Hematopoietic multipotent progenitor cell treated with erythropoietin and hydrocortisone succinate and interleukin-3 and kit ligand, for 4 days (in vitro differentiated cells): ENCODE data around the gene ADAMTS2.

Experiments used
- DNase-seq: peaks from one replicate; pipeline ENCODE4 v3.0.0-alpha.2; 2015

ADAMTS2 gene

GRCh38 chr5:179135006-179135405 lies 210.3 kb downstream of the ADAMTS2 start:
- no peak for DNase-seq

DNA sequence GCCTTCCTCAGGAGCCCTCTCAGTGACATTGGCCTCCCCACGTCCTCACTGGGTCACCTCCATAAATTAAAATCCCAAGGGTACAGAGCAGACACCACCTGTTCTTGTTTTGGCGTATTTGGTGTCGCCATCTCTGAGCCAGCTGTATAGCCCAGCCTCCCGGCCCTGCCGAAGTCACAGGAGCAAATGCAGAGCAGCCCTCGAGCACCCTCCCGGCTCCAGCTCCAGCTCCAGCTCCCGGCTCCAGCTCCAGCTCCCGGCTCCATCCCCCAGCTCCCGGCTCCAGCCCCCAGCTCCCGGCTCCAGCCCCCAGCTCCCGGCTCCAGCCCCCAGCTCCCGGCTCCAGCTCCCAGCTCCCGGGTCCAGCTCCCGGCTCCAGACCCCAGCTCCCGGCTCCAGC lies 210.8 kb downstream of the ADAMTS2 start:
- DNase-seq, result no peak

DNA sequence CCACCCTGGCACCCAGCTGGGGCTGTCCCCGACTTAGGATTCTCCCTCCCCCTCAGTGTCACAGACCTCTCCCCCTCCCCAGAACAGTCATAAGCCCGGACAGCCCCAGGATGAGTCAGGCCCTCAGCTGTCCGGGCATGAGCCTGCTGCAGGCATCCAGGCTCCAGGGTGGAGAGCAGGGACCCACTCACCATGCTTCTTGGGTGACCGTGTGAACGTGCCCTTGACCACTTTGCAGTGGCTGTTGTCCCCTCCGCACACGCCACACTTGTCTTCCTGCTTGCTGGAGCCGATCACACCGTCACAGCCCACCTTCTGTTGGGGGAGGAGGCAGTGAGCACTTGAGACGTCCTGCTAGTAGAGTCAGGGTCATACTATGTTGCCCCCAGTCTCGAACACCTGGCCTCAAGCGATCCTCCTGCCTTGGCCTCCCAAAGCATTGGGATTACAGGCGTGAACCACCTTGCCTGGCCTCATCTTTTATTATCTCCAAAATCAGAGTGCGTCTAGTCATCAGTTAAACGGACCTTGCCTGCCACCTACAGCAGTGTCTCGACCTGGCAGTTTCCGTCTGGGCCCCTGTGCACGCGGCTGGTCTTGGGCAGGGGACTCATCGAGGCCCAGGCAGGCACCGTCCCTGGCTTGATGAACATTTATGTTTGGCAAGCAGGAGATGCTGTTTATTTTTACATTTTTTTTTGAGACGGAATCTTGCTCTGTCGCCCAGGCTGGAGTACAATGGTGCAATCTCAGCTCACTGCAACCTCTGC lies 212.5 kb downstream of the ADAMTS2 start:
- DNase-seq, result no peak

DNA sequence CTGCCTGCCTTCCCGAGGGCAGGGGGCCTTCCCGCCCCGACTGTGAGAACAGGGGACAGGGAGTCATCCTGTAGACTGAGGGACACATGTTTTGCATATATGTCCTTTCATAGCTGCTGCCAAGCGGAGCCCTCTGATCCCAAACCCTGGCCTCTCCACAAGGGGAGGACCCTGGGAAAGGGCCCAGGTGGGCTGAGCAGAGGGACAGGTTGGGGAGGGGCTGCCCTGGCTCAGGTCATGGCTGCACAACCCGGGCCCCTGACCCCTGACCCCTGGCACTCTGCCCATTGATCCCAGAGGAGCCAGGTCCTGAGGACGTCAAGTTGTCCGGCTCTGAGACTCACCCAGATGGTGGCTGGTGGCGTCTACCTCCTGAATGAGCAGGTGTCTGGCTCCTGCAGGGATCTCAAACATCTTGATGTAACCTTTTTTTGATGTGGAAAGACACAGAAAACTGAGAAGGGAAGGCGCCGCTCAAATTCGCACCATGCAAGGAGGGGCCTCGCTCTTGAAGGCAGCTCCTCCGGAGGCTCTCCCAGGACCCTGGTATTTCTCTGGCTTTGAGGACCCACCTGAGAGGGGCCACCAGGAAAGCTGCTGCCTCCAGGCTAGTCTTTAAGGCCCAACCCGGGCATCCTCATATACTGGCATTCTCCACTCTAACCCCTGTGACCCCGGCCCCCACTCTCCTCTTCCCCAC lies 213.2 kb downstream of the ADAMTS2 start:
- DNase-seq, result no peak

- DNase-seq, result no peak
Measured at GRCh38 chr5:179131321-179131835, 213.9 kb downstream of the ADAMTS2 start.

DNA sequence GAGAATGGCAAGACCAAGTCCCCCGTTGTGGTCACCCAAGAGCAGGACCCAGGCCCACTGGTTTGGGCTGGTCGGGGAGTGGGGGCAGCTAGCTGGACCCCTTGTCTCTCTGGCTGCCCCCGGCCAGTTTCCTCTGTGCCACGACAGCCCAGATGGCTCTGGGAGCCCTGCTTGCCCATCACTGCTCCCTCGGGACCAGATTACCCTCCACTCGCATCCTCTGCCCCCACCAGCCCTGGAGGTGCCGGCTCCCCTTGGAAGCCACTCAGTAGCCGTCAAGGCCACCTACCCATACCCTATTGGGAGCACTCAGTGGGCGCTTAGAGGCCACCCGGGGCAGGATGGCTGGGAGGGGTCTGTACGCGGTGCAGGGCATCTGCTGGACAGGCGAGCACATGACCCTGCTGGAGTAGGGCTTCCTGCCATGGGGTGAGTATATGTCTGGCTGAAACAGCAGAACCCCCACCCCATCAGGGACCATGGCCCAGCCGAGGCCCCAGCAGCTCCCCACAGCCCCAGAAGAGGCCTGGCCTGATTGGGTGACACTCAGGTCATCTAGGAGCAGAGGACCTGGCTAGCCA lies 215.1 kb downstream of the ADAMTS2 start:
- DNase-seq, result no peak

GRCh38 chr5:179129607-179130071 lies 215.6 kb downstream of the ADAMTS2 start:
- no peak for DNase-seq

- DNase-seq, result no peak
Measured at GRCh38 chr5:179128976-179129375, 216.3 kb downstream of the ADAMTS2 start.

DNA sequence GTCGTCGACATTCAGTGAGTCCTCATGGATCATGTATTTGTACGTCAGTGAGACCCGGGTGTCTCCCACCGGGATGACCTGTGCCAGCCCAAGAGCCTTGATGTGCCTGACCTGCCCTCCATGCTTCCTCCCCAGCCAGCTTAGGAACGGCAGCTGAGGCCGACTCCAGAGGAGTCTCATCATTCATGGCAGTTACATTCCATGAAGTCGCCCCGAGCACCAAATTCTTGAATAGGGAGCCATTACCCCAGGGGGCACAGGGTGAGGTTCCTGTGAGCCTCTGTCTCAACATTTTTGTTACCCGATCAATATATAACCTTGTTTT lies 217.3 kb downstream of the ADAMTS2 start:
- DNase-seq, result no peak

DNA sequence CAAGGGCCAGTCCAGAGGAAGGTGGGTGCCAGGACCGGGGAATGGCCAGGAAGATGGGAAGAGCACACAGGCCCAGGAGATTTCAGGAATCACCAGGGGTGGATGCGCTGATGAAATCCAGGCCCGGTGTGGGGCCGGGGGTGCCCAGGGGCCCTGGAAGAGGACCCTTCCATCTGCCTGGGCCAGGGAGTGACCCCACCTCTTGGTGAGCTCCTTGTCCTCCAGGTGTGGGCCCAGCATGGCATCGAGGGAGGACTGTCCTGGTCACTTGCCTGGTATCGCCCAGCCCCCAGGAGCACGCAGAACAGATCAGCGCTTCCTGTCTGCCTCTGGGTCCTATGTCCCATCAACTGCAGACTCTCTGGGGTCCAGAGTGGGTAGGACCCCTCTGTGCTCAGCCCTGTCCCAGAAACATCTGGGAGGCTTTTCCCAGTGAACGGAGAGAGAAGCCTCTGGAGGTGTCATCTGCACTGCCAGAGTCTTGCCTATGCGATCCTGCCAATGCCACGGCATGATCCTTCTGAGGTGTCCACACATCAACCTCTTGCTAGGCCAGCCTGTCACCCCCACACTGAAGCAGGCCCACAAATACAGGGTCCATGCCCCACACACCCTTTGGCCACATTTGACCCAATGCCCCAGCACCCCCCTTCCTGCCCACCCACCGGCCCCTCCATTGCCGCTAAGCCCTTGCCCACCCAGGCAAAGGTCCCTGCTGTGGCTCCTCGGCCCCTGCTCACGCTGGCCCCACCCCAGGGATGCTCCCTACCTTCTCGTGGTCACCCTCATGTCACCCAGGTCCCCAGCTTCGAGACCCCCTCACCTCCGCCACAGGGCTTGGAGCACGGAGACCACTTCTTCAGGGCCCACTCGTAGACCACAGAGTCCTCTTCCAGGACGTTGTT lies 217.9 kb downstream of the ADAMTS2 start:
- DNase-seq, result no peak

- no peak for DNase-seq
Measured at GRCh38 chr5:179126506-179126991, 218.7 kb downstream of the ADAMTS2 start.

GRCh38 chr5:179125789-179126505 lies 219.3 kb downstream of the ADAMTS2 start:
- DNase-seq, result no peak

GRCh38 chr5:179124853-179125788 lies 220.1 kb downstream of the ADAMTS2 start:
- DNase-seq, result no peak

GRCh38 chr5:179124273-179124852 lies 220.9 kb downstream of the ADAMTS2 start:
- no peak for DNase-seq

DNA sequence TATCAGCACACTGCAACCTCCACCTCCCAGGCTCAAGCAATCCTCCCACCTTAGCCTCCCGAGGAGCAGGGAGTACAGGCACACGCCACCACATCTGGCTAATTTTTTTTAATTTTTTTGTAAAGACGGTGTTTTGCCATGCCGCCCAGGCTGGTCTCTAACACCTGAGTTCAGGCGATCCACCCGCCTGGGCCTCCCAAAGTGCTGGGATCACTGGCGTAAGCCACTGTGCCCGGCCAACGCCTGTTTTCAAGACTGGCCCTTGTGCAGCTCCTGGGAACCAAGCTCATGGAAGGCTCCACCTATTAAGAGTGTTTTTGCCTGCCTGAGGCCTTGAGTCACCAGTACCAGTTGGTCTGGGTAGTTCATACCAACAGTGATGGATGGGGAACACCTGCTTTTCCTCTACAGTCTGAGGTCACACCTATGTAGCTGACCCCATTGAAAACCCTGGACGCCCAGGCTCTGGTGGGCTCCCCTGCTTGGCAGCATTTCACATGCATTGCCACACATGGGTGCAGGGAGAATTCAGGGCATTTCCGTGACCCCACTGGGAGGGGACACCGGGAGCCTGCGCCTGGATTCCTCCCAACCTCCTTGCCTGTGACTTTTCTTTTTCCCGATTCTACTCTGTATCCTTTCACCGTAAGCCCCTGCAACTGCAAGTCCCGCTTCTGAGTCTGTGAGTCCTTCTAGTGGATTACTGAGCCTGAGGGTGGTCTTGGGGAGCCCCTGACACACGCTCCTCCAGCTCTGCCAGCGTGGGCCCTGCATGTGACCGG lies 221.6 kb downstream of the ADAMTS2 start:
- DNase-seq, result no peak

GRCh38 chr5:179123109-179123426 lies 222.2 kb downstream of the ADAMTS2 start:
- no peak for DNase-seq

GRCh38 chr5:179122411-179123108 lies 222.7 kb downstream of the ADAMTS2 start:
- DNase-seq, result no peak

DNA sequence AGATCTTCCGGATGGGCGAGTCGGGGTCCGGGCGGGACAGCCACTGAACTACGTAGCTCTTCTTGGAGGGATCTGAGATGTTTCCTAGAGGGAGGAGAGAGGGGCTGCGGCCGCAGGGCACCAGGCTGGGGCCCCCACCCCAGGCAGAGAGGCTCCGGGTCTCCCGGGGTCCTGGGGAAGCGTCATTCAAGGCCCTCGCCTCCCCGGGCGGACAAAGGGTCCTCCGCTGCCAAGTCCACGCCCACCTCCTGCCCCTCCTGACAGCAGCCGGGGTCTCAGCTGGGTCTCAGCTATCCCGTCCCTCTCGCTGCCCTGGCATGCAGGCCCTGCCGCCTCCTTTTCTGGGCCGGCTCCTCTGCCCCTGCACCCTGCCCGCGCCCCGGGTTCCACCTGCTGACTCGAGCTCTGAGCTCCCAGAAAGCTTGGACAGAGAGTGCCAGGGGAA lies 223.6 kb downstream of the ADAMTS2 start:
- no peak for DNase-seq
